Measurements from ENCODE around the gene DENND11. TPM values are rescaled to one million over a fixed set of nuclear protein-coding genes. Genes with fewer than 3 reads are reported as not detected.

DENND11 gene
- total and polyA plus RNA-seq, 2 experiments from 2014 or later = 5.6 to 29.5 TPM

GRCh38 chr7:141742229-141742628, 40.3 kb upstream of the DENND11 start:
- Histone ChIP-seq H3K27me3 (no peaks in the 10 kb centered on the region), H3K4me2 (no peak overlapping the region), H3K27ac (peak overlapping the region; percentile 18), H2AFZ (no peak overlapping the region), H3K4me1 (ENCODE audit: insufficient read depth) (peaks cover 8% of the 10 kb centered on the region), H4K20me1 (ENCODE audit: insufficient read depth, poor library complexity, severe bottlenecking) (no peaks in the 10 kb centered on the region), H3K9me3 (ENCODE audit: low read depth) (no peaks in the 10 kb centered on the region), H3K4me3 (no peak overlapping the region), H3K79me2 (peaks cover 37% of the 10 kb centered on the region), H3K36me3 (replicated peaks; ENCODE audit: insufficient read depth, low read depth) (no peaks in the 10 kb centered on the region), H3K9me2 (replicated peaks; ENCODE audit: insufficient read depth) (no peaks in the 10 kb centered on the region)
- peak; percentile 8 for DNase-seq (ENCODE audit: low spot score)
- TF ChIP-seq EZH2 (IDR thresholded peaks at IDR 0.05; ENCODE audit: borderline replicate concordance) (no peak), EZH2phosphoT487 (IDR thresholded peaks at IDR 0.05; ENCODE audit: low read depth, severe bottlenecking, unreplicated experiment) (no peak), CTCF (IDR thresholded peaks at IDR 0.05; ENCODE audit: poor library complexity) (no peak)
- WGBS (ENCODE audit: low lambda C conversion rate, missing lambda C conversion rate) = 56% methylated on average over 1 of the region's 1 CpG

GRCh38 chr7:141739250-141739649, 37.3 kb upstream of the DENND11 start:
- H3K27ac ChIP-seq = no peak overlapping the region
- H3K4me3 ChIP-seq = peak overlapping the region; percentile 48
- no peaks in the 10 kb centered on the region for H3K27me3 ChIP-seq
- no peaks in the 10 kb centered on the region for H3K9me3 ChIP-seq (ENCODE audit: low read depth)
- no peaks in the 10 kb centered on the region for H4K20me1 ChIP-seq (ENCODE audit: insufficient read depth, poor library complexity, severe bottlenecking)
- no peak overlapping the region for H2AFZ ChIP-seq
- peaks cover 8% of the 10 kb centered on the region for H3K4me1 ChIP-seq (ENCODE audit: insufficient read depth)
- TF ChIP-seq CTCF (IDR thresholded peaks at IDR 0.05; ENCODE audit: poor library complexity) = no peak
- TF ChIP-seq EZH2 (IDR thresholded peaks at IDR 0.05; ENCODE audit: borderline replicate concordance) = no peak
- TF ChIP-seq EZH2phosphoT487 (IDR thresholded peaks at IDR 0.05; ENCODE audit: low read depth, severe bottlenecking, unreplicated experiment) = no peak
- H3K4me2 ChIP-seq = peak overlapping the region; percentile 82
- no peak for DNase-seq (ENCODE audit: low spot score)
- no peaks in the 10 kb centered on the region for H3K36me3 ChIP-seq (replicated peaks; ENCODE audit: insufficient read depth, low read depth)
- H3K79me2 ChIP-seq = peaks cover 34% of the 10 kb centered on the region
- no peaks in the 10 kb centered on the region for H3K9me2 ChIP-seq (replicated peaks; ENCODE audit: insufficient read depth)
- 79% methylated on average over 3 of the region's 3 CpGs for WGBS (ENCODE audit: low lambda C conversion rate, missing lambda C conversion rate)

GRCh38 chr7:141738592-141739013, 36.6 kb upstream of the DENND11 start:
- H2AFZ ChIP-seq = peak overlapping the region; percentile 72
- no peak for DNase-seq (ENCODE audit: low spot score)

More at GRCh38 chr7:141738592-141739013, 36.6 kb upstream of the DENND11 start:
- Histone ChIP-seq H3K4me2 (peak overlapping the region; percentile 82), H3K36me3 (replicated peaks; ENCODE audit: insufficient read depth, low read depth) (no peaks in the 10 kb centered on the region), H3K9me2 (replicated peaks; ENCODE audit: insufficient read depth) (no peaks in the 10 kb centered on the region), H4K20me1 (ENCODE audit: insufficient read depth, poor library complexity, severe bottlenecking) (no peaks in the 10 kb centered on the region), H3K79me2 (peaks cover 34% of the 10 kb centered on the region), H3K4me1 (ENCODE audit: insufficient read depth) (peaks cover 8% of the 10 kb centered on the region), H3K27me3 (no peaks in the 10 kb centered on the region), H3K9me3 (ENCODE audit: low read depth) (no peaks in the 10 kb centered on the region), H3K4me3 (peak overlapping the region; percentile 48), H3K27ac (peak overlapping the region; percentile 83)
- 3% methylated on average over 6 of the region's 6 CpGs for WGBS (ENCODE audit: low lambda C conversion rate, missing lambda C conversion rate)
- no peak for TF ChIP-seq CTCF (IDR thresholded peaks at IDR 0.05; ENCODE audit: poor library complexity)
- no peak for TF ChIP-seq EZH2 (IDR thresholded peaks at IDR 0.05; ENCODE audit: borderline replicate concordance)
- no peak for TF ChIP-seq EZH2phosphoT487 (IDR thresholded peaks at IDR 0.05; ENCODE audit: low read depth, severe bottlenecking, unreplicated experiment)
